Aorta (tissue), 5 donors: Measurements from ENCODE around the gene RPTOR. TPM values are rescaled to one million over a fixed set of nuclear protein-coding genes. Genes with fewer than 3 reads are reported as not detected.

Source experiments
- ATAC-seq: fragments of 200-7000 bp; cut with Tn5 transposase; one replicate; pipeline ENCODE4 v1.9.1; 2022; ENCODE audit warnings: moderate library complexity; ENCODE audit not compliant: low FRiP score
- DNase-seq, 2 donors: peaks; one replicate each; pipeline ENCODE4 v3.0.0-alpha.2; 2020
- H3K27ac ChIP-seq, 2 donors: one replicate each; pipeline ENCODE4 v1.5.1; 2013; ENCODE audit warnings: low read length in 2 of 2, mild to moderate bottlenecking in 2 of 2, moderate library complexity in 2 of 2, control low read depth in 1 of 2, inconsistent platforms in 1 of 2, low read depth in 1 of 2
- H3K27me3 ChIP-seq, 2 donors: one replicate each; pipeline ENCODE4 v1.6.1; 2013; ENCODE audit warnings: control low read depth in 1 of 2, low read length in 1 of 2, mild to moderate bottlenecking in 1 of 2, moderate library complexity in 1 of 2; ENCODE audit not compliant: insufficient read depth in 2 of 2, control insufficient read depth in 1 of 2
- H3K36me3 ChIP-seq, 2 donors: one replicate each; pipeline ENCODE4 v1.6.1; 2013; ENCODE audit warnings: control low read depth in 1 of 2, low read length in 1 of 2, mild to moderate bottlenecking in 1 of 2; ENCODE audit not compliant: insufficient read depth in 2 of 2, control insufficient read depth in 1 of 2
- H3K4me1 ChIP-seq, 2 donors: one replicate each; pipeline ENCODE4 v1.6.1; 2013; ENCODE audit warnings: low read length in 2 of 2, control low read depth in 1 of 2, mild to moderate bottlenecking in 1 of 2, moderate library complexity in 1 of 2; ENCODE audit not compliant: insufficient read depth in 2 of 2, control insufficient read depth in 1 of 2
- H3K4me3 ChIP-seq, 2 donors: one replicate each; pipeline ENCODE4 v1.5.1; 2013; ENCODE audit warnings: low read length in 2 of 2, control low read depth in 1 of 2, mild to moderate bottlenecking in 1 of 2
- H3K9me3 ChIP-seq: one replicate; pipeline ENCODE4 v1.6.1; 2013; ENCODE audit warnings: mild to moderate bottlenecking, low read length; ENCODE audit not compliant: control insufficient read depth
- WGBS, 2 donors: extraction: QIAGEN DNeasy Blood & Tissue Kit; methylation state at CpG; one replicate each; pipeline ENCODE4 v1.1.7; 2013; 5-methylcytosine and 5-hydroxymethylcytosine counted together
- intact Hi-C, 2 donors: fragments of 100-400 bp; cut with DNase I; formaldehyde crosslinking; loops; one replicate each; pipeline versions ENCODE4 v1.14.2 to v1.15.0; 2022
- polyA plus RNA-seq, 2 donors: library from polyadenylated mRNA; stranded (reverse); fragments of 200-250 nt; gene quantifications; one replicate each; pipeline ENCODE4 v1.2.3, GENCODE V29; 2013
- total RNA-seq, 2 donors: library from RNA; stranded (reverse); fragmentation: NEBNext Ultra II Directional; extraction: Animal tissue kit (Norgen Biotek cat#: 25700); gene quantifications; one replicate each; pipeline ENCODE4 v1.2.1, GENCODE V29; 2021
- donor health status: healthy with polysubstance abuse.
- donor health status: Bipolar disorder and iron deficiency.
- donor health status: DM: no; HTN: no; CAD: no.
- donor health status: DM: no; HTN: no; CAD: no.
- donor health status: DM: yes; HTN: yes; CAD: no.

The RPTOR gene
- total and polyA plus RNA-seq, 4 donors = 2.1 to 31.4 (median 18.6) TPM

- DNase-seq (no peak), ATAC-seq (no peak)
- Histone ChIP-seq H3K36me3 (no peaks in the 10 kb centered on the region), H3K4me3 (no peak overlapping the region), H3K27me3 (no peaks in the 10 kb centered on the region), H3K27ac (no peak overlapping the region), H3K4me1 (no peaks in the 10 kb centered on the region), H3K9me3 (no peaks in the 10 kb centered on the region)
- WGBS, 2 donors = 80 to 87% methylated on average over 15 of the region's 15 CpGs
- intact Hi-C loops = no loop called here
These were observed 68.5 kb downstream of the RPTOR start for GRCh38 chr17:80612997-80613731.

- no peak for DNase-seq
- H3K27me3 ChIP-seq = no peaks in the 10 kb centered on the region
- no peak overlapping the region for H3K4me3 ChIP-seq
- no peaks in the 10 kb centered on the region for H3K4me1 ChIP-seq
- no peaks in the 10 kb centered on the region for H3K9me3 ChIP-seq
- no peak overlapping the region for H3K27ac ChIP-seq
- intact Hi-C loops = no loop called here
- WGBS, 2 donors = 95% methylated on average over 12 of the region's 12 CpGs
- no peak for ATAC-seq
- H3K36me3 ChIP-seq = no peaks in the 10 kb centered on the region
These were observed 69.1 kb downstream of the RPTOR start for GRCh38 chr17:80613732-80614071.

GRCh38 chr17:80614332-80615047 is 69.9 kb downstream of the RPTOR start:
- intact Hi-C loops = no loop called here
- no peak for DNase-seq
- H3K36me3 ChIP-seq = no peaks in the 10 kb centered on the region

GRCh38 chr17:80615376-80615775 is 70.7 kb downstream of the RPTOR start:
- intact Hi-C loops = no loop called here
- no peak for ATAC-seq
- H3K9me3 ChIP-seq = no peaks in the 10 kb centered on the region

More at GRCh38 chr17:80614332-80615047, 69.9 kb downstream of the RPTOR start:
- Histone ChIP-seq H3K27ac (no peak overlapping the region), H3K4me3 (no peak overlapping the region), H3K9me3 (no peaks in the 10 kb centered on the region), H3K27me3 (no peaks in the 10 kb centered on the region), H3K4me1 (no peaks in the 10 kb centered on the region)
- 83 to 85% methylated on average over 12 of the region's 12 CpGs for WGBS, 2 donors
- no peak for ATAC-seq

GRCh38 chr17:80616705-80617104 is 72.1 kb downstream of the RPTOR start:
- no peaks in the 10 kb centered on the region for H3K27me3 ChIP-seq
- H3K4me3 ChIP-seq = no peak overlapping the region
- no peaks in the 10 kb centered on the region for H3K36me3 ChIP-seq
- DNase-seq (no peak), ATAC-seq (no peak)
- no peaks in the 10 kb centered on the region for H3K9me3 ChIP-seq
- H3K4me1 ChIP-seq = no peaks in the 10 kb centered on the region
- intact Hi-C loops = no loop called here
- H3K27ac ChIP-seq = no peak overlapping the region
- WGBS, 2 donors = 25 to 36% methylated on average over 6 of the region's 6 CpGs

More at GRCh38 chr17:80615376-80615775, 70.7 kb downstream of the RPTOR start:
- H3K27me3 ChIP-seq = no peaks in the 10 kb centered on the region
- H3K36me3 ChIP-seq = no peaks in the 10 kb centered on the region
- no peak overlapping the region for H3K27ac ChIP-seq
- no peak overlapping the region for H3K4me3 ChIP-seq
- no peaks in the 10 kb centered on the region for H3K4me1 ChIP-seq
- DNase-seq = no peak
- WGBS, 2 donors = 96 to 98% methylated on average over 4 of the region's 4 CpGs

GRCh38 chr17:80618304-80618703 is 73.7 kb downstream of the RPTOR start:
- no peaks in the 10 kb centered on the region for H3K4me1 ChIP-seq
- intact Hi-C loops = no loop called here
- no peaks in the 10 kb centered on the region for H3K36me3 ChIP-seq
- WGBS, 2 donors = 88 to 94% methylated on average over 9 of the region's 9 CpGs
- no peaks in the 10 kb centered on the region for H3K9me3 ChIP-seq
- H3K27me3 ChIP-seq = no peaks in the 10 kb centered on the region
- no peak for ATAC-seq
- DNase-seq = no peak
- no peak overlapping the region for H3K27ac ChIP-seq
- no peak overlapping the region for H3K4me3 ChIP-seq

- no peaks in the 10 kb centered on the region for H3K4me1 ChIP-seq
- no peaks in the 10 kb centered on the region for H3K9me3 ChIP-seq
- intact Hi-C loops = no loop called here
- H3K27me3 ChIP-seq = no peaks in the 10 kb centered on the region
- no peak for DNase-seq
- no peak for ATAC-seq
- WGBS, 2 donors = 78 to 88% methylated on average over 9 of the region's 9 CpGs
- no peak overlapping the region for H3K27ac ChIP-seq
- no peak overlapping the region for H3K4me3 ChIP-seq
- H3K36me3 ChIP-seq = no peaks in the 10 kb centered on the region
These were observed 75.0 kb downstream of the RPTOR start for GRCh38 chr17:80619535-80620235.

- H3K27me3 ChIP-seq = no peaks in the 10 kb centered on the region
- H3K27ac ChIP-seq = no peak overlapping the region
- no peaks in the 10 kb centered on the region for H3K4me1 ChIP-seq
- H3K4me3 ChIP-seq = no peak overlapping the region
- intact Hi-C loops = no loop called here
- no peak for ATAC-seq
- H3K9me3 ChIP-seq = no peaks in the 10 kb centered on the region
- no peak for DNase-seq
- H3K36me3 ChIP-seq = no peaks in the 10 kb centered on the region
- WGBS, 2 donors = 82 to 88% methylated on average over 25 of the region's 25 CpGs
These were observed 76.8 kb downstream of the RPTOR start for GRCh38 chr17:80621335-80621996.
